Thyroid gland (tissue), 4 donors: ENCODE data around the gene BMP8B.

ENCODE experiments used
- CTCF ChIP-seq, 6 experiments: fragments of 200-600 bp in 3 of 6; fragments of 450-650 bp in 3 of 6; sonication (generic) in 3 of 6; IDR thresholded peaks; one replicate each; pipeline ENCODE4 v1.5.1; 2016 to 2019; ENCODE audit warnings: antibody characterized with exemption in 6 of 6, mild to moderate bottlenecking in 2 of 6, inconsistent platforms in 1 of 6, moderate library complexity in 1 of 6
- POLR2A ChIP-seq, 2 donors: fragments of 450-650 bp; IDR thresholded peaks; one replicate each; pipeline ENCODE4 v1.6.1; 2017; ENCODE audit warnings: antibody characterized with exemption in 2 of 2, mild to moderate bottlenecking in 2 of 2, moderate library complexity in 1 of 2

GRCh38 chr1:39788426-39788757 lies 273 bp downstream of the BMP8B start:
- TF ChIP-seq CTCF (IDR thresholded peaks at IDR 0.05) (no peak), POLR2A (IDR thresholded peaks at IDR 0.05) (no peak)
